KOPT-K1 (cell line): ENCODE results near the gene GIPC2.
"Not testable (repeated sequence)": the region's sequence is repeated elsewhere in the genome, so short reads cannot be mapped to it uniquely, and the experiment has no call there.

Experiments used
- H3K27ac ChIP-seq: fragments of 200-600 bp; sonication (generic); 2 replicates; pipeline ENCODE4 v1.5.1; 2016; ENCODE audit warnings: antibody characterized with exemption, mild to moderate bottlenecking, low read depth, low read length; ENCODE audit not compliant: poor library complexity, severe bottlenecking
- H3K36me3 ChIP-seq: fragments of 200-600 bp; sonication (generic); 2 replicates; pipeline ENCODE4 v1.5.1; 2017; ENCODE audit warnings: antibody characterized with exemption, mild to moderate bottlenecking, low read length, moderate library complexity; ENCODE audit not compliant: insufficient read depth
- H3K9me3 ChIP-seq: fragments of 200-600 bp; sonication (generic); 2 replicates; pipeline ENCODE4 v1.5.1; 2017; ENCODE audit warnings: antibody characterized with exemption, low read length, mild to moderate bottlenecking; ENCODE audit not compliant: insufficient read depth, poor library complexity, severe bottlenecking

Gene GIPC2

DNA sequence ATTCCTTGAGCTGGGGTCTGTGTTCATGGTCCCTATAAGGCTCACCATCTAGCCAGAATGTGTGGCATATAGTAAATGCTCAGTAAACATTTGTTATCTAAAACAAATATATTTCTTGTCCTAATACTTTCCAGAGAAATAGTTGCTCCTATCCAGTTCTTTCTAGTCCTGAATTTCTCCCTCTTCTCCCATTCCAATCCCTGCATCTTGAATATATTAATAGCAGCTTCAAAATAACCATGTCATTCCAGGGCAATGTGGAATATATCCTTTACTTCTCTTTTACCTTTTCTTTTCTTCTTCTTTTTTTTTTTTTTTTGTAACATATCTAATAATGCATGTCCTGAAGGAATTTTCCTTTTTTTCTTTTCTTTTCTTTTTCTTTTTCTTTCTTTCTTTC, 30.6 kb upstream of the GIPC2 start:
- H3K27ac ChIP-seq = no peak overlapping the region
- peaks cover 21% of the 10 kb centered on the region for H3K36me3 ChIP-seq

GRCh38 chr1:78019024-78019423, 26.7 kb upstream of the GIPC2 start:
- Histone ChIP-seq H3K9me3 (no peaks in the 10 kb centered on the region), H3K36me3 (peaks cover 16% of the 10 kb centered on the region; the same call in 1 of the 2 replicates), H3K27ac (no peak overlapping the region)

More for the DNA sequence above, 30.6 kb upstream of the GIPC2 start:
- no peaks in the 10 kb centered on the region for H3K9me3 ChIP-seq

- not testable (repeated sequence) for H3K9me3 ChIP-seq, H3K27ac ChIP-seq, H3K36me3 ChIP-seq
Observed at GRCh38 chr1:78021134-78021533, 24.6 kb upstream of the GIPC2 start.

DNA sequence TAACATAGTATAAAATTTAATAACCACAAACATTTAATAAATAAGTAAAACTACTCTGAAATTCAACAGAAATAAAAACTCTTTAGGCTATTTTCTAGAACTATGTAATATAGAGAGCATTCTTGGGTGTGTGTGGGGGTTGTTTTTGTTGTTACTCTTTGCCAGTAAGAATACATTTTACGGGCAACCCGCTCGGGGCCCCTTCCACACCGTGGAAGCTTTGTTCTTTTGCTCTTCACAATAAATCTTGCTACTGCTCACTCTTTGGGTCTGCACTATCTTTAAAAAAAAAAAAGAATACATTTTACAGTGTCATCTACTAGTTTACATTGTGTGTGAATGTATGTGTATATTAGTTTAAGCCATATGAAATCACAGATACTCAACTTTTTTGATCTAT, 16.0 kb upstream of the GIPC2 start:
- H3K9me3 ChIP-seq = no peaks in the 10 kb centered on the region
- no peak overlapping the region for H3K27ac ChIP-seq
- no peaks in the 10 kb centered on the region for H3K36me3 ChIP-seq

- Histone ChIP-seq H3K9me3 (no peaks in the 10 kb centered on the region), H3K27ac (no peak overlapping the region), H3K36me3 (no peaks in the 10 kb centered on the region)
Observed at GRCh38 chr1:78032996-78033796, 12.6 kb upstream of the GIPC2 start.

- Histone ChIP-seq H3K36me3 (no peaks in the 10 kb centered on the region), H3K9me3 (no peaks in the 10 kb centered on the region), H3K27ac (no peak overlapping the region)
Observed at GRCh38 chr1:78033797-78034172, 12.0 kb upstream of the GIPC2 start.

DNA sequence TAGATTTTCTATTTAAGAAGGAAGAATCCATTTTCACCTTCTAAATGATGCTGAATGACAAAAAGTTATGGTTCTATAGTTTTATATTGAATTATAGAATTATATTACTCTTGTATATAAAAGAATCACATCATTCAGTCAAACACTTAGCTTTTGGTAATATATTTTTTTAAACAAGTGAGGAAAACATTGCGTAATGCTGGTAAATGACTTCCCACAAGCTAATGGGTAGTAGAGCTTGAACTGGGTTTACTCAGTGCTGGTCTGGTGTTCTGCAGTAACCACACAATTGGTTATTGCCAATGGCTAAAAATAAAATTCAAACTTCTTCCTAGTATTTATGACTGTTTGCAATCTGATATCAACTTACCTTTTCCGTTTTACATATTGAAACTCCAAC, 10.6 kb upstream of the GIPC2 start:
- Histone ChIP-seq H3K36me3 (no peaks in the 10 kb centered on the region), H3K27ac (no peak overlapping the region), H3K9me3 (no peaks in the 10 kb centered on the region)

DNA sequence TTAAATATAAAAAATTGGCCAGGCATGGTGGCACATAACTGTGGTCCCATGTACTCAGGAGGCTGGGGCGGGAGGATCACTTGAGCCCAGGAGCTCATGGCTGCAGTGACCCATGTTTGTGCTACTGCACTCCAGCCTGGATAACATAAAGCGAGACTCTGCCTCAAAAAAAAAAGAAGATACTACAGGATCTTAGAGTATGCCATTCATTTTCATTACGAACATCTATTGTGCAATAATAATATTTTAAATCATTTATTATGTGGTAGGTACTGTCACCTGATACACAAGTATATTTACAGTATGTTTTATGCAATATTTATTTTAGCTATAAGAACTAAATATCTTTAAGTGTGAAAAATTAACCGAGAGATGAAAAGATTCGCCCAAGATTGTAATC, 9.3 kb upstream of the GIPC2 start:
- no peaks in the 10 kb centered on the region for H3K9me3 ChIP-seq

GRCh38 chr1:78038071-78038470, 7.7 kb upstream of the GIPC2 start:
- Histone ChIP-seq H3K36me3 (no peaks in the 10 kb centered on the region), H3K27ac (no peak overlapping the region), H3K9me3 (no peaks in the 10 kb centered on the region)

More for the DNA sequence above, 9.3 kb upstream of the GIPC2 start:
- Histone ChIP-seq H3K36me3 (no peaks in the 10 kb centered on the region), H3K27ac (no peak overlapping the region)

DNA sequence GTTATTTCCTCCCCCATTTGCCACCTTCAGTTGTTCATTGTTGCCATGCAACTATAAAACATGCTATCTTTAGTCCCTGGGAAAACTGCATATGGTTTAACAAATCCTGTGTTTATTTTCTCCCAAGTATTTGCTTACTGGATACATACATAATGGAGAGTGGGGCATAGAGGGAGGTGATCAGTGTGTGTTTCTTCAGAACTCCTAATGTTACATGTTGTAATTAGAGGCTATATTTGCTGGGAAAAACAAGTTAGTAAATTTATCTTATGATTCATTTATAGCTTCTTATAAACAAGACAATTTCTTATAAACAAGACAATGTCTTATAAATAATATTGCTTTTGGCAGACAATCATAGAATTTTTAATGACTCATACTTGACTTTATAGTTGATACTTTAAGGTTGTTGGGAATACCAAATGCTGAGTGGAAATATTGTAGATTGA, 7.3 kb upstream of the GIPC2 start:
- H3K9me3 ChIP-seq = no peaks in the 10 kb centered on the region
- no peak overlapping the region for H3K27ac ChIP-seq
- H3K36me3 ChIP-seq = no peaks in the 10 kb centered on the region

GRCh38 chr1:78040484-78041089, 5.2 kb upstream of the GIPC2 start:
- H3K27ac ChIP-seq = no peak overlapping the region

GRCh38 chr1:78043436-78043835, 2.3 kb upstream of the GIPC2 start:
- Histone ChIP-seq H3K9me3 (no peaks in the 10 kb centered on the region), H3K36me3 (no peaks in the 10 kb centered on the region), H3K27ac (no peak overlapping the region)

More at GRCh38 chr1:78040484-78041089, 5.2 kb upstream of the GIPC2 start:
- no peaks in the 10 kb centered on the region for H3K36me3 ChIP-seq
- no peaks in the 10 kb centered on the region for H3K9me3 ChIP-seq

DNA sequence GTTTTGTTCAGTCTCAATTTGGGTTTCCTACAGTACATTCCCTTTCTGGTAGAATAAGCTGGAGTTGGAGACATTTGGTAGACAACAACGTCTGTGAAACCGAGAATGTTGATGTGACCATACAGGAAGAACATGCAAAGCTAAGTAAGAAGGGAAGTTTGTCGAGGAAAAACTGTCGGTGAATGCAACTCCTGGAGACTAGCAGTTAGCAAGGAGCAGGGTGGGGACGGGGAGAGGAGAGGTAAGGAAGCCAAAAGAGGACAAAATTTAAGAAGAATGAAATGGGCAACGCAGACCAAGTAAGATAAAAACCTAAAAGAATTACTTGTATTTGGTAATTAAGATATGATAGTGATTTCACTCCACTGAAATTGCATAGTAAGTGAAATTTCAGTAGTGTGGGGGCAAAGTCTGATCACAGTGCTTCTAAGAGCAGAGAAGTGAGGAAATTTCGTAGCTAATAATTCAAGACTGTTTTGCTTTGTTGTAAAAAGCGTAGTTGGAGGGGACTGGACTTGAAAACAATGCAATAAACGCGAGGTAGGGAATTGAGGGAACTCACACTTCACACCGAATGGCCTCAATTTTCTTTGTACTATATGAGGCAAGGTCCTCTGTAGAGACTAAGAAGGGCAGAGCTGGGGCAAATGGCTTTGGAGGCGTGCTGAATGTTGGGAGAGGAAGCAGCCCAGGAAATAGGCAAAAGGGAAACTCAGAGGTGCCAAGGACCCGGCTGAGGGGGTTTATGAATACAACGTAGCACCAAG, 787 bp upstream of the GIPC2 start:
- Histone ChIP-seq H3K9me3 (no peaks in the 10 kb centered on the region), H3K27ac (no peak overlapping the region), H3K36me3 (no peaks in the 10 kb centered on the region)

- Histone ChIP-seq H3K27ac (no peak overlapping the region), H3K36me3 (no peaks in the 10 kb centered on the region), H3K9me3 (no peaks in the 10 kb centered on the region)
Observed at GRCh38 chr1:78045563-78045925, 222 bp upstream of the GIPC2 start.

- H3K36me3 ChIP-seq = no peaks in the 10 kb centered on the region
- H3K9me3 ChIP-seq = no peaks in the 10 kb centered on the region
- H3K27ac ChIP-seq = no peak overlapping the region
Observed at GRCh38 chr1:78047106-78047505, 1.3 kb downstream of the GIPC2 start.
